ENCODE results near the gene POM121.
"Not testable (repeated sequence)": the region's sequence is repeated elsewhere in the genome, so short reads cannot be mapped to it uniquely, and the experiment has no call there.

GRCh38 chr7:72911395-72911794 is 13.5 kb upstream of the POM121 start:
- TF ChIP-seq, protein P1, sequence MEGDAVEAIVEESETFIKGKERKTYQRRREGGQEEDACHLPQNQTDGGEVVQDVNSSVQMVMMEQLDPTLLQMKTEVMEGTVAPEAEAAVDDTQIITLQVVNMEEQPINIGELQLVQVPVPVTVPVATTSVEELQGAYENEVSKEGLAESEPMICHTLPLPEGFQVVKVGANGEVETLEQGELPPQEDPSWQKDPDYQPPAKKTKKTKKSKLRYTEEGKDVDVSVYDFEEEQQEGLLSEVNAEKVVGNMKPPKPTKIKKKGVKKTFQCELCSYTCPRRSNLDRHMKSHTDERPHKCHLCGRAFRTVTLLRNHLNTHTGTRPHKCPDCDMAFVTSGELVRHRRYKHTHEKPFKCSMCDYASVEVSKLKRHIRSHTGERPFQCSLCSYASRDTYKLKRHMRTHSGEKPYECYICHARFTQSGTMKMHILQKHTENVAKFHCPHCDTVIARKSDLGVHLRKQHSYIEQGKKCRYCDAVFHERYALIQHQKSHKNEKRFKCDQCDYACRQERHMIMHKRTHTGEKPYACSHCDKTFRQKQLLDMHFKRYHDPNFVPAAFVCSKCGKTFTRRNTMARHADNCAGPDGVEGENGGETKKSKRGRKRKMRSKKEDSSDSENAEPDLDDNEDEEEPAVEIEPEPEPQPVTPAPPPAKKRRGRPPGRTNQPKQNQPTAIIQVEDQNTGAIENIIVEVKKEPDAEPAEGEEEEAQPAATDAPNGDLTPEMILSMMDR (optimal IDR thresholded peaks at IDR 0.05 in 1 of 3, IDR thresholded peaks at IDR 0.05 in 1 of 3, conservative IDR thresholded peaks at IDR 0.05 in 1 of 3; ENCODE audit: extremely low read depth in 1 of 3, insufficient read depth in 2 of 3, low read length in 3 of 3): not testable (repeated sequence)
- TF ChIP-seq EZH2 (IDR thresholded peaks at IDR 0.05; ENCODE audit: low read length): not testable (repeated sequence)
